ENCODE data around the gene P2RX2.

Gene P2RX2

DNA sequence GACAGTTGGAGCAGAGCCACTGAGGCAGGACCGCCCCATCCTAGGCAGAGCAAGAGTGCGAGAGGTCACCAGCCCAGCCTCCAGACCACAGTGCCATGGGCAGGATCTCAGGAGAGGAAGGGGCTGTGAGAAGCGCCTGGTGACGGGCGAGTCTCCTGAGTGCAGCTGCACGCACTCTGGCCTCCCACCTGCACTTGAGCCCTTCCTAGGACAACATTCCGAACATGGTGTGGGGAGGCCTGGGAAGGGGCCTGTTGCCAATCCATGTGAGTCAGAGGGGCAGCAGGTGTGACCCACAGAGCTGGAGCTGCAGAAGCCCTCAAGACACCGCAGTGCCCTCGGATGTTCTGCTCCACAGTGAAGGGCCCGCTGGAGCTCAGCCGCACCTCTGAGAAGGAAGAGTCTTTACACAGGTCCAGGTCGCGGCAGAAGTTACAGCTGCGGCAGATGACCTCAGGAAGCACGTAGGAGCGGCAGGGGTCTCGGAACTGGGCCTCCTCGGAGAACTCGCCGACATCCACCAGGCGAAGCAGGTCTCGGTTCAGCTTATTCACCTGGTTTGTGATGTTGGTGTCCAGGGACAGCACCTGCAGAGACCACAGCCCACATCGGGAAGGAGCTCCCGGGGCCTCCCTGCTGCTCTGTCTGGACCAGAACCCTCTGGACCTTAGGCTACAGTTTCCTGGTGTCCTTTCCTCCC lies 7.3 kb downstream of the P2RX2 start:
- TF ChIP-seq, protein P1, sequence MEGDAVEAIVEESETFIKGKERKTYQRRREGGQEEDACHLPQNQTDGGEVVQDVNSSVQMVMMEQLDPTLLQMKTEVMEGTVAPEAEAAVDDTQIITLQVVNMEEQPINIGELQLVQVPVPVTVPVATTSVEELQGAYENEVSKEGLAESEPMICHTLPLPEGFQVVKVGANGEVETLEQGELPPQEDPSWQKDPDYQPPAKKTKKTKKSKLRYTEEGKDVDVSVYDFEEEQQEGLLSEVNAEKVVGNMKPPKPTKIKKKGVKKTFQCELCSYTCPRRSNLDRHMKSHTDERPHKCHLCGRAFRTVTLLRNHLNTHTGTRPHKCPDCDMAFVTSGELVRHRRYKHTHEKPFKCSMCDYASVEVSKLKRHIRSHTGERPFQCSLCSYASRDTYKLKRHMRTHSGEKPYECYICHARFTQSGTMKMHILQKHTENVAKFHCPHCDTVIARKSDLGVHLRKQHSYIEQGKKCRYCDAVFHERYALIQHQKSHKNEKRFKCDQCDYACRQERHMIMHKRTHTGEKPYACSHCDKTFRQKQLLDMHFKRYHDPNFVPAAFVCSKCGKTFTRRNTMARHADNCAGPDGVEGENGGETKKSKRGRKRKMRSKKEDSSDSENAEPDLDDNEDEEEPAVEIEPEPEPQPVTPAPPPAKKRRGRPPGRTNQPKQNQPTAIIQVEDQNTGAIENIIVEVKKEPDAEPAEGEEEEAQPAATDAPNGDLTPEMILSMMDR (IDR thresholded peaks at IDR 0.05; ENCODE audit: borderline replicate concordance, control extremely low read depth, extremely low read depth, insufficient read depth, missing control alignments), result no peak
- in situ Hi-C loops (cut with MboI; ENCODE audit: low sequenced_read_pairs, unreplicated experiment), result no loop called here
- DNase-seq (ENCODE audit: low spot score), result no peak

DNA sequence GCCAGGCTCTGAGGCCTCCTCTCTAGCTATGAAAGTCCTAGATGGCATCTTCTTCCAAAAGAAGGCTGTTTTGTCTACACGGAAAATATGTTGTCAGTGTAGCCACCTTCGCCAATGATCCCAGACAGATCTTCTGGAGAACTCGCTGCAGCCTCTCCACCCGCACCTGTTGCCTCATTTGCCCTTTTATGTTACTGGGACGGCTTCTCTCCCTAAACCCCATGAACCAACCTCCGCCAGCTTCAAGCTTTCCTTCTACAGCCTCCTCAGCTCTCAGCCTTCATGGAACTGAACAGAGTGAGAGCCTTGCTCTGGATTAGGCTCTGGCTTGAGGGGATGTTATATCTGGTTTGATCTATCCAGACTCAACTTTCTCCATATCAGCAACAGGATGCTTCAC lies 10.8 kb downstream of the P2RX2 start:
- TF ChIP-seq, protein P1 (IDR thresholded peaks at IDR 0.05; ENCODE audit: borderline replicate concordance, control extremely low read depth, extremely low read depth, insufficient read depth, missing control alignments), result no peak
- no peak for DNase-seq (ENCODE audit: low spot score)
- in situ Hi-C loops (cut with MboI; ENCODE audit: low sequenced_read_pairs, unreplicated experiment), result no loop called here

DNA sequence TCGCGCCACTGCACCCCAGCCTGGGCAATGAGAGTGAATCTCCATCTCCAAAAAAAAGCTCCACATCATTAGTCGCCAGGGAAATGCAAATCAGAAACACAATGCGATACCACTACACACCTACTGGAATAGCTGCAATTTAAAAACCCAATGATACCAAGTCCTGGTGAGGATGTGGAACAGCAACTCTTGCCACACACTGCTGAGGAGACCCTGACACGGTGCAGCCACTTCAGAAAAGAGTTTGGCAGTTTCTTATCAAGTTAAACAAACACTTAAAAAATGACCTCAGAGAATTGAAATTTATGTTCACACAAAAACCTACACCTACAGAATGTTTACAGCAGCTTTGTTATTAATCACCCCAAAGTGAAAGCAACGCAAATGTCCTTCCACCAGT lies 12.1 kb downstream of the P2RX2 start:
- no peak for DNase-seq (ENCODE audit: low spot score)
- TF ChIP-seq, protein P1 (IDR thresholded peaks at IDR 0.05; ENCODE audit: borderline replicate concordance, control extremely low read depth, extremely low read depth, insufficient read depth, missing control alignments), result no peak
- in situ Hi-C loops (cut with MboI; ENCODE audit: low sequenced_read_pairs, unreplicated experiment), result no loop called here

DNA sequence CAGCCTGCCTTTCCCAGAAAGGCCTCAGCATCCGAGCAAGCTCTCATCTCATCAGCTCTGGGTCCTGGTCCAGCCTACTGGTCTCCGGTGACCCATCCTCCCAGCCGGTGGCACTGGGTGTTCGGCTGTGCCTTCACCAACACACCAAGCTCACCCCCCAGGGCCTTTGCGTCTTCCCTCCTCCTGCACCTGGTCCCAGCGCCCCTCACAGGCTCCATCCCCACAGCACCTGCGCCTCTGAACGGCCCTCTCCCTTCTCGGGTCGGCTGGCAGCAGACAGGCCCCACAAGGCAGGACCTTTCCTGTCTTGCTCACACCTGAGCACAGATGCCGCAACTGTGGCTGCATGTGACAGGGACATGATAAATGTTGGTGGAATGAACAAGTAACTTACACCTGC lies 13.1 kb downstream of the P2RX2 start:
- in situ Hi-C loops (cut with MboI; ENCODE audit: low sequenced_read_pairs, unreplicated experiment), result no loop called here
- TF ChIP-seq, protein P1 (IDR thresholded peaks at IDR 0.05; ENCODE audit: borderline replicate concordance, control extremely low read depth, extremely low read depth, insufficient read depth, missing control alignments), result no peak

DNA sequence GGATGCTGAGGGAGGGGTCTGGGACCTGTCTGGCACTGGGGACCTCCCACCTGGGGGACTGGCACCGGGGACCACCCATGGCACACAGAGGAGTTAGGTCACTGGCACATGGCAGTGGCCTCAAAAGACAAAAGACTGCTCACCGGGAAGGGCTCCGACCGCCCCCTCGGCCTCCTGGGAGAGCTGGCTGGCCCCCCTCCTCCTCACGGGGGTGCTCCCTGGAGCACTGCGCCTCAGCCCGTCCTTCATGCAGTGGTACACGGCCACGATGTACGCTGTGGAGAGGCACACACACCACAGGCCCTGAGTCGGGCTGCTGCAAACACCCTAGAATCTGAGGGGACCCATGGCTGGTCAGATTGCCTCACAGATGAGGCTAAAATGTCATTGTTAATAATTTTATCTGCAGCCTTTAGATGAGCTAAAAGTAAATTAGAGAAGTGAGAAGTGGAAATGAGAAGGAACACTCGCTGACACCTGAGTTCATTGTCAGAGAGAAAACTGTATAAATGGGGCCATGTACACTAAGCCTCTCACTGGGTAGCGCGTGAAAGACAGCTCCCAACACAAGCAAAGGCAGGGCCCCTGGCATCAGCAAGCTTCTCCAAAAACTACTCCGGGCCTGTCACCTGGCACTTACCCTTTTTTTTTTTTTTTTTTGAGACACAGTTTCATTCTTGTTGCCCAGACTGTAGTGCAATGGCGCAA lies 14.1 kb downstream of the P2RX2 start:
- in situ Hi-C loops (cut with MboI; ENCODE audit: low sequenced_read_pairs, unreplicated experiment), result no loop called here
- TF ChIP-seq, protein P1 (IDR thresholded peaks at IDR 0.05; ENCODE audit: borderline replicate concordance, control extremely low read depth, extremely low read depth, insufficient read depth, missing control alignments), result no peak
- DNase-seq (ENCODE audit: low spot score), result no peak

More for the DNA sequence above, 13.1 kb downstream of the P2RX2 start:
- DNase-seq (ENCODE audit: low spot score), result no peak

DNA sequence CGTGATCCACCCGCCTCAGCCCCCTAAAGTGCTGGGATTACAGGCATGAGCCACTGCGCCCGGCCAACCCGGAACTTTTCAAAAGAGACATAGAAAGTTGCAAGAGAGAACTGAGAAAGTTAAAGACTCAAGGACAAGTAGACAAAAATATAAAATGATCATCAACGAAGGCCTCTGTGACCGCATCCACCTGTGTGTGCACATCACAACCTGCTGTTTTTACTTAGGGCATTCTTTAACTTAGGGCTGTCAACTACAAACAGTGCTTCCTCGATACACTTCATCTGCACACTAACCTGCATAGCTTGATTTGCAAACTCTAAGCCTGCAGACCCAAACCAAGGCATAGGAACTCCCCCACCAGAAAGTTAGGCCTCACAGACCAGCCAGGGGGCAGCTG lies 14.8 kb downstream of the P2RX2 start:
- no peak for DNase-seq (ENCODE audit: low spot score)
- TF ChIP-seq, protein P1 (IDR thresholded peaks at IDR 0.05; ENCODE audit: borderline replicate concordance, control extremely low read depth, extremely low read depth, insufficient read depth, missing control alignments), result no peak
- in situ Hi-C loops (cut with MboI; ENCODE audit: low sequenced_read_pairs, unreplicated experiment), result no loop called here
